ENCODE results near the gene MTUS2. TPM values are rescaled to one million over a fixed set of nuclear protein-coding genes. Genes with fewer than 3 reads are reported as not detected.

The MTUS2 gene
- polyA plus RNA-seq, 3 donors = 0.55 to 0.90 (median 0.69) TPM

- DNase-seq = no peak
Measured at GRCh38 chr13:29451976-29452375, 631.8 kb downstream of the MTUS2 start.

GRCh38 chr13:29452773-29453616, 632.9 kb downstream of the MTUS2 start:
- DNase-seq = no peak

GRCh38 chr13:29453617-29454011, 633.5 kb downstream of the MTUS2 start:
- no peak for DNase-seq

GRCh38 chr13:29454931-29455481, 634.9 kb downstream of the MTUS2 start:
- no peak for DNase-seq

GRCh38 chr13:29456419-29456818, 636.3 kb downstream of the MTUS2 start:
- DNase-seq = no peak

GRCh38 chr13:29457299-29457698, 637.2 kb downstream of the MTUS2 start:
- DNase-seq = no peak

GRCh38 chr13:29458419-29458818, 638.3 kb downstream of the MTUS2 start:
- no peak for DNase-seq

- DNase-seq = no peak
Measured at GRCh38 chr13:29459813-29460355, 639.7 kb downstream of the MTUS2 start.

- no peak for DNase-seq
Measured at GRCh38 chr13:29464105-29464679, 644.1 kb downstream of the MTUS2 start.

GRCh38 chr13:29465741-29466293, 645.7 kb downstream of the MTUS2 start:
- DNase-seq = no peak

- DNase-seq = no peak
Measured at GRCh38 chr13:29471551-29471950, 651.4 kb downstream of the MTUS2 start.

GRCh38 chr13:29472332-29472961, 652.3 kb downstream of the MTUS2 start:
- no peak for DNase-seq

- no peak for DNase-seq
Measured at GRCh38 chr13:29473166-29473565, 653.0 kb downstream of the MTUS2 start.

GRCh38 chr13:29474991-29475390, 654.9 kb downstream of the MTUS2 start:
- DNase-seq = no peak

- DNase-seq = no peak
Measured at GRCh38 chr13:29476046-29476445, 655.9 kb downstream of the MTUS2 start.

- no peak for DNase-seq
Measured at GRCh38 chr13:29479716-29480492, 659.8 kb downstream of the MTUS2 start.

- DNase-seq = no peak
Measured at GRCh38 chr13:29480893-29481525, 660.9 kb downstream of the MTUS2 start.

- no peak for DNase-seq
Measured at GRCh38 chr13:29481603-29482002, 661.5 kb downstream of the MTUS2 start.

- DNase-seq = no peak
Measured at GRCh38 chr13:29482504-29482903, 662.4 kb downstream of the MTUS2 start.

- DNase-seq = no peak
Measured at GRCh38 chr13:29483211-29483610, 663.1 kb downstream of the MTUS2 start.

- no peak for DNase-seq
Measured at GRCh38 chr13:29483623-29484022, 663.5 kb downstream of the MTUS2 start.
